Neural cell (in vitro differentiated cells): Measurements from ENCODE around the gene PPME1. TPM values are rescaled to one million over a fixed set of nuclear protein-coding genes. Genes with fewer than 3 reads are reported as not detected.
"Not testable (repeated sequence)": the region's sequence is repeated elsewhere in the genome, so short reads cannot be mapped to it uniquely, and the experiment has no call there.

Experiments
- H2AFZ ChIP-seq: fragments of 200-600, 300-800 bp; sonication (generic), shearing (Covaris generic); 2 replicates; pipeline ENCODE4 v1.6.0; 2014; ENCODE audit warnings: low read depth, mild to moderate bottlenecking, antibody characterized with exemption, low read length, moderate library complexity
- H3F3A ChIP-seq: fragments of 200-600 bp; shearing (Covaris generic); 2 replicates; pipeline ENCODE4 v1.6.1; 2016; ENCODE audit warnings: mild to moderate bottlenecking, moderate library complexity, mixed read lengths, antibody characterized with exemption, low read length; ENCODE audit not compliant: insufficient read depth, poor library complexity, severe bottlenecking
- H3K27ac ChIP-seq: fragments of 200-600, 300-800 bp; sonication (generic), shearing (Covaris generic); 2 replicates; pipeline ENCODE4 v1.5.1; 2014; ENCODE audit warnings: mild to moderate bottlenecking, low read length, moderate library complexity
- H3K27me3 ChIP-seq: fragments of 300-800, 200-600 bp; sonication (generic), shearing (Covaris generic); 2 replicates; pipeline ENCODE4 v1.6.0; 2014; ENCODE audit warnings: mild to moderate bottlenecking, low read depth, low read length, moderate library complexity; ENCODE audit not compliant: insufficient read depth
- H3K36me3 ChIP-seq: fragments of 300-800, 200-600 bp; sonication (generic), shearing (Covaris generic); 2 replicates; pipeline ENCODE4 v1.5.1; 2014; ENCODE audit warnings: mild to moderate bottlenecking, antibody characterized with exemption, low read length, moderate library complexity; ENCODE audit not compliant: insufficient read depth
- H3K4me2 ChIP-seq: fragments of 300-800, 200-600 bp; sonication (generic), shearing (Covaris generic); 2 replicates; pipeline ENCODE4 v1.6.0; 2014; ENCODE audit warnings: mild to moderate bottlenecking, low read length
- H3K4me3 ChIP-seq: fragments of 300-800, 200-600 bp; sonication (generic), shearing (Covaris generic); 2 replicates; pipeline ENCODE4 v1.5.1; 2014; ENCODE audit warnings: mild to moderate bottlenecking, low read length, moderate library complexity
- H3K79me2 ChIP-seq: fragments of 200-600 bp; shearing (Covaris generic); replicated peaks from 2 replicates; pipeline ENCODE4 v1.6.0; 2014; ENCODE audit warnings: mild to moderate bottlenecking, low read length, moderate library complexity; ENCODE audit not compliant: insufficient read depth
- H3K9ac ChIP-seq: fragments of 300-800, 200-600 bp; sonication (generic), shearing (Covaris generic); 2 replicates; pipeline ENCODE4 v1.6.1; 2016; ENCODE audit warnings: mild to moderate bottlenecking, low read length, mixed read lengths
- H3K9me2 ChIP-seq: fragments of 200-600 bp; shearing (Covaris generic); 2 replicates; pipeline ENCODE4 v1.6.1; 2016; ENCODE audit warnings: mild to moderate bottlenecking, low read length, mixed read lengths; ENCODE audit not compliant: insufficient read depth
- H3K9me3 ChIP-seq: fragments of 200-600, 300-800 bp; sonication (generic), shearing (Covaris generic); 2 replicates; pipeline ENCODE4 v1.6.1; 2016; ENCODE audit warnings: mild to moderate bottlenecking, mixed run types, low read length, moderate library complexity, mixed read lengths
- H4K20me1 ChIP-seq: fragments of 200-600 bp; shearing (Covaris generic); 2 replicates; pipeline ENCODE4 v1.6.1; 2016; ENCODE audit warnings: mild to moderate bottlenecking, mixed run types; ENCODE audit not compliant: insufficient read depth
- EP300 ChIP-seq: fragments of 450-650 bp; conservative IDR thresholded peaks from 2 replicates; pipeline ENCODE4 v1.6.1; 2014; ENCODE audit warnings: antibody characterized with exemption, mild to moderate bottlenecking, moderate library complexity; ENCODE audit not compliant: poor library complexity, severe bottlenecking
- EZH2 ChIP-seq: fragments of 200-600, 300-800 bp; shearing (Covaris generic), sonication (generic); IDR thresholded peaks from 2 replicates; pipeline ENCODE4 v1.6.1; 2014; ENCODE audit warnings: antibody characterized with exemption, low read length, borderline replicate concordance, mild to moderate bottlenecking; ENCODE audit not compliant: insufficient read depth, poor library complexity, severe bottlenecking
- MXI1 ChIP-seq: fragments of 450-650 bp; conservative IDR thresholded peaks from 2 replicates; pipeline ENCODE4 v1.6.1; 2014; ENCODE audit warnings: antibody characterized with exemption, mild to moderate bottlenecking; ENCODE audit not compliant: poor library complexity, severe bottlenecking
- POLR2AphosphoS5 ChIP-seq: IDR thresholded peaks from 2 replicates; pipeline ENCODE4 v1.6.1; 2012
- RAD21 ChIP-seq: fragments of 450-650 bp; conservative IDR thresholded peaks from 2 replicates; pipeline ENCODE4 v1.6.1; 2014; ENCODE audit warnings: antibody characterized with exemption, mild to moderate bottlenecking, moderate library complexity
- SMC3 ChIP-seq: fragments of 450-650 bp; conservative IDR thresholded peaks from 2 replicates; pipeline ENCODE4 v1.6.1; 2014; ENCODE audit warnings: antibody characterized with exemption, mild to moderate bottlenecking, moderate library complexity; ENCODE audit not compliant: poor library complexity
- TAF1 ChIP-seq: IDR thresholded peaks from 2 replicates; pipeline ENCODE4 v1.6.1; 2012; ENCODE audit warnings: low read depth
- polyA plus RNA-seq: library from polyadenylated mRNA; depleted of rRNA; stranded (reverse); fragments of >200 nt; gene quantifications from 2 replicates; pipeline ENCODE4 v1.2.3, GENCODE V29; 2014
- TF ChIP-seq, protein P1 (sequence below): IDR thresholded peaks from 2 replicates; pipeline ENCODE4 v1.6.1; 2012; ENCODE audit warnings: borderline replicate concordance
- TF ChIP-seq, protein P2 (sequence below): fragments of 450-650 bp; IDR thresholded peaks from 2 replicates; pipeline ENCODE4 v1.5.1; 2014; ENCODE audit warnings: antibody characterized with exemption, mild to moderate bottlenecking, moderate library complexity; ENCODE audit not compliant: poor library complexity, severe bottlenecking

PPME1 gene
- polyA plus RNA-seq, 1 donor from 2014 or later, result 49.5 TPM

DNA sequence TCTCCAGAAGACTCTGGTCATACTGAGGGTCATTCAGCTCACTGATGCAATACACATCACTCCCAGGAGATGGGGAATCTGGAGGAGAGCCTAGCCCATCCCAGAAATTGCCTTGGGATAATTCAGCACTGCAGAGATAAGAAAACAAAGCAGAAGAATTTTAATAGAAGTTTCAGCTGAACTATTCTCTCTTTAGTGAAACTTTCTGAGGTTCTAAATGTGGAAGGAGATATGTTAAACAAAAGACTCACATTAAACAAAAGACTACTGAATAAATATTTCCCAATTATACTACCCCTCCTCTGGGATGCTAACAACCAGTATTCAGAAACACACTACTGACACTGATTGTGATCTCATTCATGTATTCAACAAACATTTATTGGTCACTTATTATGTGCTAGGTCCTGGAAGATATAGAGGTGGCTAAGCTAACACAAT lies 48.1 kb upstream of the PPME1 start:
- no peaks in the 10 kb centered on the region for H3K9me2 ChIP-seq
- H3K4me3 ChIP-seq, result no peak overlapping the region
- H3F3A ChIP-seq, result no peaks in the 10 kb centered on the region
- H3K27ac ChIP-seq, result no peak overlapping the region
- TF ChIP-seq, protein P1, sequence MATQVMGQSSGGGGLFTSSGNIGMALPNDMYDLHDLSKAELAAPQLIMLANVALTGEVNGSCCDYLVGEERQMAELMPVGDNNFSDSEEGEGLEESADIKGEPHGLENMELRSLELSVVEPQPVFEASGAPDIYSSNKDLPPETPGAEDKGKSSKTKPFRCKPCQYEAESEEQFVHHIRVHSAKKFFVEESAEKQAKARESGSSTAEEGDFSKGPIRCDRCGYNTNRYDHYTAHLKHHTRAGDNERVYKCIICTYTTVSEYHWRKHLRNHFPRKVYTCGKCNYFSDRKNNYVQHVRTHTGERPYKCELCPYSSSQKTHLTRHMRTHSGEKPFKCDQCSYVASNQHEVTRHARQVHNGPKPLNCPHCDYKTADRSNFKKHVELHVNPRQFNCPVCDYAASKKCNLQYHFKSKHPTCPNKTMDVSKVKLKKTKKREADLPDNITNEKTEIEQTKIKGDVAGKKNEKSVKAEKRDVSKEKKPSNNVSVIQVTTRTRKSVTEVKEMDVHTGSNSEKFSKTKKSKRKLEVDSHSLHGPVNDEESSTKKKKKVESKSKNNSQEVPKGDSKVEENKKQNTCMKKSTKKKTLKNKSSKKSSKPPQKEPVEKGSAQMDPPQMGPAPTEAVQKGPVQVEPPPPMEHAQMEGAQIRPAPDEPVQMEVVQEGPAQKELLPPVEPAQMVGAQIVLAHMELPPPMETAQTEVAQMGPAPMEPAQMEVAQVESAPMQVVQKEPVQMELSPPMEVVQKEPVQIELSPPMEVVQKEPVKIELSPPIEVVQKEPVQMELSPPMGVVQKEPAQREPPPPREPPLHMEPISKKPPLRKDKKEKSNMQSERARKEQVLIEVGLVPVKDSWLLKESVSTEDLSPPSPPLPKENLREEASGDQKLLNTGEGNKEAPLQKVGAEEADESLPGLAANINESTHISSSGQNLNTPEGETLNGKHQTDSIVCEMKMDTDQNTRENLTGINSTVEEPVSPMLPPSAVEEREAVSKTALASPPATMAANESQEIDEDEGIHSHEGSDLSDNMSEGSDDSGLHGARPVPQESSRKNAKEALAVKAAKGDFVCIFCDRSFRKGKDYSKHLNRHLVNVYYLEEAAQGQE, result no peak
- no peak for TF ChIP-seq MXI1
- TF ChIP-seq RAD21, result no peak
- TF ChIP-seq, protein P2, sequence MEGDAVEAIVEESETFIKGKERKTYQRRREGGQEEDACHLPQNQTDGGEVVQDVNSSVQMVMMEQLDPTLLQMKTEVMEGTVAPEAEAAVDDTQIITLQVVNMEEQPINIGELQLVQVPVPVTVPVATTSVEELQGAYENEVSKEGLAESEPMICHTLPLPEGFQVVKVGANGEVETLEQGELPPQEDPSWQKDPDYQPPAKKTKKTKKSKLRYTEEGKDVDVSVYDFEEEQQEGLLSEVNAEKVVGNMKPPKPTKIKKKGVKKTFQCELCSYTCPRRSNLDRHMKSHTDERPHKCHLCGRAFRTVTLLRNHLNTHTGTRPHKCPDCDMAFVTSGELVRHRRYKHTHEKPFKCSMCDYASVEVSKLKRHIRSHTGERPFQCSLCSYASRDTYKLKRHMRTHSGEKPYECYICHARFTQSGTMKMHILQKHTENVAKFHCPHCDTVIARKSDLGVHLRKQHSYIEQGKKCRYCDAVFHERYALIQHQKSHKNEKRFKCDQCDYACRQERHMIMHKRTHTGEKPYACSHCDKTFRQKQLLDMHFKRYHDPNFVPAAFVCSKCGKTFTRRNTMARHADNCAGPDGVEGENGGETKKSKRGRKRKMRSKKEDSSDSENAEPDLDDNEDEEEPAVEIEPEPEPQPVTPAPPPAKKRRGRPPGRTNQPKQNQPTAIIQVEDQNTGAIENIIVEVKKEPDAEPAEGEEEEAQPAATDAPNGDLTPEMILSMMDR, result no peak
- no peak for TF ChIP-seq POLR2AphosphoS5
- TF ChIP-seq EZH2, result no peak
- no peak for TF ChIP-seq SMC3
- no peak for TF ChIP-seq EP300
- no peak for TF ChIP-seq TAF1
- H3K27me3 ChIP-seq, result no peaks in the 10 kb centered on the region
- H3K36me3 ChIP-seq, result no peaks in the 10 kb centered on the region
- H2AFZ ChIP-seq, result no peak overlapping the region
- H3K9ac ChIP-seq, result no peak overlapping the region
- H3K79me2 ChIP-seq, result no peaks in the 10 kb centered on the region
- no peaks in the 10 kb centered on the region for H3K9me3 ChIP-seq
- no peaks in the 10 kb centered on the region for H4K20me1 ChIP-seq
- no peak overlapping the region for H3K4me2 ChIP-seq

DNA sequence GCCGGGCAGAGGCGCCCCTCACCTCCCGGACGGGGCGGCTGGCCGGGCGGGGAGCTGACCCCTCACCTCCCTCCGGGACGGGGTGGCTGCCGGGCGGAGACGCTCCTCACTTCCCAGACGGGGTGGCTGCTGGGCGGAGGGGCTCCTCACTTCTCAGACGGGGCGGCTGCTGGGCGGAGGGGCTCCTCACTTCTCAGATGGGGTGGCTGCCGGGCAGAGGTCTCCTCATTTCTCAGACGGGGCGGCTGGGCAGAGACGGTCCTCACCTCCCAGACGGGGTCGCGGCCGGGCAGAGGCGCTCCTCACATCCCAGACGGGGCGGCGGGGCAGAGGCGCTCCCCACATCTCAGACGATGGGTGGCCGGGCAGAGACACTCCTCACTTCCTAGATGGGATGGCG lies 42.0 kb upstream of the PPME1 start:
- H3F3A ChIP-seq, H3K36me3 ChIP-seq, H4K20me1 ChIP-seq, H3K4me2 ChIP-seq, H3K9me2 ChIP-seq, H3K27ac ChIP-seq, H3K79me2 ChIP-seq, H3K9me3 ChIP-seq, H3K4me3 ChIP-seq, H2AFZ ChIP-seq, H3K27me3 ChIP-seq, H3K9ac ChIP-seq: not testable (repeated sequence)

DNA sequence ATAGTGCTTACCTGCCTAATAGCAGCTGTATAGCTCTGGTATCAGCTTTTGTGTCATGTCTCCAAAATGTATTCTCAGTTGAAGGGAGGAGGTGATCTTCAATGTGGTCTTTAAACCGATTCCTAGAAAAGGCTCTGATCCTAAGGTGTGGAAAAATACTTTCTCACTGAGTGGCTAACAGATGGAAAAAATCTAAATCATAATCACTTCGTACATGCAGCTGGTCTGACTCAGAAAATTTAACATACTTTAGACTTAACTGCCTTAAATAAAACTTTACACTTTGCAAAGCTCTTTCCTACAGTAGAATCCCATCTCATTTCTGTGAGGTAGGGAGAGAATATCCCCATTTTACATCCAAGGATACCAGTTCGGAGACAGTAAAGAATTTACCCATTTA lies 38.3 kb upstream of the PPME1 start:
- H3K4me3 ChIP-seq, result no peak overlapping the region
- no peaks in the 10 kb centered on the region for H3K27me3 ChIP-seq
- no peaks in the 10 kb centered on the region for H4K20me1 ChIP-seq
- H3K27ac ChIP-seq, result no peak overlapping the region
- peaks cover 10% of the 10 kb centered on the region for H3K36me3 ChIP-seq
- no peaks in the 10 kb centered on the region for H3K79me2 ChIP-seq
- H3K9ac ChIP-seq, result no peak overlapping the region
- no peak overlapping the region for H2AFZ ChIP-seq
- H3K9me2 ChIP-seq, result no peaks in the 10 kb centered on the region
- no peaks in the 10 kb centered on the region for H3F3A ChIP-seq
- TF ChIP-seq, protein P2, result no peak
- TF ChIP-seq MXI1, result no peak
- no peak for TF ChIP-seq POLR2AphosphoS5
- no peak for TF ChIP-seq TAF1
- TF ChIP-seq, protein P1, result no peak
- no peak for TF ChIP-seq RAD21
- TF ChIP-seq EP300, result no peak
- no peak for TF ChIP-seq SMC3
- TF ChIP-seq EZH2, result no peak
- no peaks in the 10 kb centered on the region for H3K9me3 ChIP-seq
- H3K4me2 ChIP-seq, result no peak overlapping the region
